Adrenal gland (tissue), 12 donors: ENCODE results near the gene L2HGDH. TPM values are rescaled to one million over a fixed set of nuclear protein-coding genes. Genes with fewer than 3 reads are reported as not detected.

ENCODE experiments used
- DNase-seq, 7 donors: peaks; one replicate each; pipeline ENCODE4 v3.0.0-alpha.2; 2019 to 2020
- H3K27ac ChIP-seq, 5 donors: fragments of 200-600 bp; sonication (generic) in 4 of 5; 1 replicate in 3 of 5; 2 replicates in 2 of 5; pipeline versions ENCODE4 v1.5.1 to v1.8.0; 2016 to 2020; ENCODE audit warnings: mild to moderate bottlenecking in 1 of 5
- H3K27me3 ChIP-seq: fragments of 200-600 bp; 2 replicates; pipeline ENCODE4 v1.8.0; 2021
- H3K36me3 ChIP-seq, 2 donors: fragments of 200-600 bp; replicated peaks in 1 of 2; 1 replicate in 1 of 2; 2 replicates in 1 of 2; pipeline versions ENCODE4 v1.5.1 to v1.8.0; 2018 to 2022
- H3K4me1 ChIP-seq, 2 donors: fragments of 200-600 bp; replicated peaks in 1 of 2; 1 replicate in 1 of 2; 2 replicates in 1 of 2; pipeline versions ENCODE4 v1.5.1 to v1.8.0; 2018 to 2021
- H3K4me3 ChIP-seq, 4 donors: fragments of 200-600 bp; sonication (generic) in 3 of 4; one replicate each; pipeline ENCODE4 v1.5.1; 2016 to 2018
- H3K9me3 ChIP-seq, 3 donors: fragments of 200-600 bp; sonication (generic) in 1 of 3; replicated peaks in 1 of 3; 1 replicate in 2 of 3; 2 replicates in 1 of 3; pipeline versions ENCODE4 v1.5.1 to v1.8.0; 2016 to 2021
- CTCF ChIP-seq, 6 experiments: fragments of 450-650 bp in 4 of 6; fragments of 200-600 bp in 2 of 6; sonication (generic) in 1 of 6; IDR thresholded peaks; 1 replicate in 5 of 6; 2 replicates in 1 of 6; pipeline versions ENCODE4 v1.5.1 to v1.8.0; 2016 to 2021; ENCODE audit warnings: antibody characterized with exemption in 6 of 6, mild to moderate bottlenecking in 2 of 6, moderate library complexity in 1 of 6
- POLR2A ChIP-seq, 2 donors: fragments of 450-650 bp; IDR thresholded peaks; one replicate each; pipeline ENCODE4 v1.6.1; 2017; ENCODE audit warnings: antibody characterized with exemption in 2 of 2, mild to moderate bottlenecking in 2 of 2, moderate library complexity in 1 of 2
- WGBS, 4 donors: extraction: QIAGEN DNeasy Blood & Tissue Kit in 2 of 4; methylation state at CpG; one replicate each; pipeline versions ENCODE4 v1.1.5 to v1.1.7; 2013 to 2017; 5-methylcytosine and 5-hydroxymethylcytosine counted together
- intact Hi-C, 2 donors: fragments of 100-400 bp; cut with DNase I; formaldehyde crosslinking; loops; one replicate each; pipeline versions ENCODE4 v1.14.1 to v1.15.0; 2022 to 2023
- polyA plus RNA-seq, 3 donors: library from polyadenylated mRNA; stranded (reverse); fragments of 200-250 nt in 2 of 3; fragments of 350-450 nt in 1 of 3; fragmentation: Illumina TruSeq in 1 of 3; extraction: RNeasy Lipid Tissue Mini Kit (QIAGEN cat#74804) in 1 of 3; gene quantifications; one replicate each; pipeline ENCODE4 v1.2.3, GENCODE V29; 2013 to 2014
- total RNA-seq, 9 donors: library from RNA; depleted of rRNA in 4 of 9; stranded (reverse); fragments of >200 nt in 4 of 9; fragments of 120-200 nt in 1 of 9; fragmentation: NEBNext Ultra II Directional in 1 of 9; extraction: Animal tissue kit (Norgen Biotek cat#: 25700) in 1 of 9; gene quantifications; one replicate each; pipeline versions ENCODE4 v1.1.0 to v1.2.4, GENCODE V29; 2013 to 2023
- donor health status: healthy with polysubstance abuse.
- donor health status: Bipolar disorder and iron deficiency.
- donor health status: DM: yes; HTN: yes; CAD: no.
- donor health status: DM: no; HTN: no; CAD: no.
- donor health status: DM: no; HTN: no; CAD: no.
- donor health status: DM: yes; HTN: yes; CAD: no.

L2HGDH gene
- total and polyA plus RNA-seq, 12 donors = 1.2 to 8.9 (median 4.8) TPM

DNA sequence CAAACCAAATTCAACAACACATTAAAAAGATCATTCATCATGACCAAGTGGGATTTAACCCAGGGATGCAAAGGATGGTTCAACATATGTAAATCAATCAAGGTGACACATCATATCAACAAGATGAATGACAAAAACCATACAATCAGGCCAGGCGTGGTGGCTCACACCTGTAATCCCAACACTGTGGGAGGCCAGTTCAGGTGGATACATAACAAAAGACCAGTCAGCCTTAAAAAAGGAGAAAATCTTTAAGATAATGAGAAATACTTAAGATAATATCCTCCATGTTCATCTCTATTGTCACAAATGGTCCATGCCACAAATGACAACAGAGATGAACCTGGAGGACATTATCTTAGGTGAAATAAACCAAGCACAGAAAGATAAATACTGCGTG lies 12.4 kb downstream of the L2HGDH start:
- Histone ChIP-seq H3K27ac (no peak overlapping the region), H3K27me3 (no peaks in the 10 kb centered on the region), H3K9me3 (peaks cover 0 to 3% (median 0%) of the 10 kb centered on the region in 3 donors), H3K4me1 (no peaks in the 10 kb centered on the region), H3K36me3 (no peaks in the 10 kb centered on the region), H3K4me3 (no peak overlapping the region)
- 92 to 98% (median 97%) methylated on average over 2 of the region's 2 CpGs for WGBS, 4 donors
- no peak for DNase-seq
- intact Hi-C loops = no loop called here
- TF ChIP-seq POLR2A (IDR thresholded peaks at IDR 0.05) = no peak
- TF ChIP-seq CTCF (IDR thresholded peaks at IDR 0.05) = no peak

- H3K36me3 ChIP-seq = no peaks in the 10 kb centered on the region
- TF ChIP-seq POLR2A (IDR thresholded peaks at IDR 0.05) (no peak), CTCF (IDR thresholded peaks at IDR 0.05) (no peak)
- H3K4me1 ChIP-seq = no peaks in the 10 kb centered on the region
- intact Hi-C loops = no loop called here
- no peak overlapping the region for H3K27ac ChIP-seq
- no peaks in the 10 kb centered on the region for H3K27me3 ChIP-seq
- no peak overlapping the region for H3K4me3 ChIP-seq
- no peak for DNase-seq
- 83 to 96% (median 87%) methylated on average over 5 of the region's 5 CpGs for WGBS, 4 donors
- H3K9me3 ChIP-seq = no peaks in the 10 kb centered on the region
Observed at GRCh38 chr14:50290306-50290705, 21.7 kb downstream of the L2HGDH start.

- Histone ChIP-seq H3K9me3 (no peaks in the 10 kb centered on the region), H3K4me1 (no peaks in the 10 kb centered on the region), H3K4me3 (no peak overlapping the region), H3K27me3 (no peaks in the 10 kb centered on the region), H3K36me3 (no peaks in the 10 kb centered on the region), H3K27ac (no peak overlapping the region)
- 93 to 98% (median 95%) methylated on average over 5 of the region's 5 CpGs for WGBS, 4 donors
- no peak for TF ChIP-seq POLR2A (IDR thresholded peaks at IDR 0.05)
- no peak for TF ChIP-seq CTCF (IDR thresholded peaks at IDR 0.05)
- intact Hi-C loops = no loop called here
- no peak for DNase-seq
Observed at GRCh38 chr14:50288146-50288545, 23.9 kb downstream of the L2HGDH start.

GRCh38 chr14:50285861-50286260 lies 26.2 kb downstream of the L2HGDH start:
- Histone ChIP-seq H3K27me3 (no peaks in the 10 kb centered on the region), H3K9me3 (no peaks in the 10 kb centered on the region), H3K4me1 (no peaks in the 10 kb centered on the region), H3K27ac (no peak overlapping the region), H3K4me3 (no peak overlapping the region), H3K36me3 (no peaks in the 10 kb centered on the region)
- intact Hi-C loops = no loop called here
- TF ChIP-seq POLR2A (IDR thresholded peaks at IDR 0.05) (no peak), CTCF (IDR thresholded peaks at IDR 0.05) (no peak)
- no peak for DNase-seq
